ELF-1 (cell line): ENCODE results near the gene CCDC88C.
"Not testable (repeated sequence)": the region's sequence is repeated elsewhere in the genome, so short reads cannot be mapped to it uniquely, and the experiment has no call there.

Experiments
- DNase-seq: peaks from one replicate; pipeline ENCODE4 v3.0.0-alpha.2; 2016; ENCODE audit warnings: low read depth, low spot score

CCDC88C gene

GRCh38 chr14:91269076-91269991, 148.3 kb downstream of the CCDC88C start:
- DNase-seq, result no peak

- DNase-seq, result no peak
These were observed 149.6 kb downstream of the CCDC88C start for GRCh38 chr14:91267965-91268437.

- DNase-seq, result not testable (repeated sequence)
These were observed 151.3 kb downstream of the CCDC88C start for GRCh38 chr14:91266276-91266675.

GRCh38 chr14:91265404-91265803, 152.2 kb downstream of the CCDC88C start:
- no peak for DNase-seq

GRCh38 chr14:91264151-91265150, 153.2 kb downstream of the CCDC88C start:
- no peak for DNase-seq

GRCh38 chr14:91263329-91263728, 154.3 kb downstream of the CCDC88C start:
- DNase-seq, result no peak

- DNase-seq, result no peak
These were observed 155.6 kb downstream of the CCDC88C start for GRCh38 chr14:91261986-91262549.

GRCh38 chr14:91261115-91261514, 156.5 kb downstream of the CCDC88C start:
- DNase-seq, result no peak

GRCh38 chr14:91258876-91259275, 158.7 kb downstream of the CCDC88C start:
- DNase-seq, result no peak

- DNase-seq, result no peak
These were observed 159.5 kb downstream of the CCDC88C start for GRCh38 chr14:91258011-91258618.

GRCh38 chr14:91257328-91258010, 160.2 kb downstream of the CCDC88C start:
- DNase-seq, result peak; percentile 86

GRCh38 chr14:91256661-91257060, 161.0 kb downstream of the CCDC88C start:
- DNase-seq, result no peak

- no peak for DNase-seq
These were observed 162.5 kb downstream of the CCDC88C start for GRCh38 chr14:91255026-91255695.

GRCh38 chr14:91254461-91254860, 163.2 kb downstream of the CCDC88C start:
- DNase-seq, result no peak

- DNase-seq, result no peak
These were observed 163.8 kb downstream of the CCDC88C start for GRCh38 chr14:91253795-91254323.

GRCh38 chr14:91252871-91253794, 164.5 kb downstream of the CCDC88C start:
- DNase-seq, result peak; percentile 59

- DNase-seq, result no peak
These were observed 166.7 kb downstream of the CCDC88C start for GRCh38 chr14:91250912-91251311.

- peak; percentile 85 for DNase-seq
These were observed 167.6 kb downstream of the CCDC88C start for GRCh38 chr14:91249841-91250616.
